ENCODE results near the gene SGCA.

The SGCA gene

GRCh38 chr17:50167371-50167770 is 1.6 kb downstream of the SGCA start:
- DNase-seq (ENCODE audit: low read depth, low spot score), result no peak

- DNase-seq (ENCODE audit: low read depth, low spot score), result no peak
These were observed 2.5 kb downstream of the SGCA start for GRCh38 chr17:50168319-50168718.

- no peak for DNase-seq (ENCODE audit: low read depth, low spot score)
These were observed 3.4 kb downstream of the SGCA start for GRCh38 chr17:50169121-50169764.

GRCh38 chr17:50169881-50170459 is 4.2 kb downstream of the SGCA start:
- DNase-seq (ENCODE audit: low read depth, low spot score), result no peak

- no peak for DNase-seq (ENCODE audit: low read depth, low spot score)
These were observed 5.0 kb downstream of the SGCA start for GRCh38 chr17:50170662-50171370.

GRCh38 chr17:50171371-50172071 is 5.7 kb downstream of the SGCA start:
- no peak for DNase-seq (ENCODE audit: low read depth, low spot score)

GRCh38 chr17:50172130-50172529 is 6.3 kb downstream of the SGCA start:
- DNase-seq (ENCODE audit: low read depth, low spot score), result no peak

GRCh38 chr17:50172936-50173334 is 7.1 kb downstream of the SGCA start:
- no peak for DNase-seq (ENCODE audit: low read depth, low spot score)

GRCh38 chr17:50173335-50173941 is 7.6 kb downstream of the SGCA start:
- no peak for DNase-seq (ENCODE audit: low read depth, low spot score)

- DNase-seq (ENCODE audit: low read depth, low spot score), result no peak
These were observed 8.6 kb downstream of the SGCA start for GRCh38 chr17:50174444-50174843.

GRCh38 chr17:50175035-50175807 is 9.4 kb downstream of the SGCA start:
- no peak for DNase-seq (ENCODE audit: low read depth, low spot score)

GRCh38 chr17:50176559-50177357 is 11.0 kb downstream of the SGCA start:
- no peak for DNase-seq (ENCODE audit: low read depth, low spot score)

- DNase-seq (ENCODE audit: low read depth, low spot score), result no peak
These were observed 11.7 kb downstream of the SGCA start for GRCh38 chr17:50177476-50177875.

- DNase-seq (ENCODE audit: low read depth, low spot score), result no peak
These were observed 12.4 kb downstream of the SGCA start for GRCh38 chr17:50177983-50178834.

- no peak for DNase-seq (ENCODE audit: low read depth, low spot score)
These were observed 14.3 kb downstream of the SGCA start for GRCh38 chr17:50180111-50180510.

- no peak for DNase-seq (ENCODE audit: low read depth, low spot score)
These were observed 14.8 kb downstream of the SGCA start for GRCh38 chr17:50180620-50181019.

GRCh38 chr17:50181144-50181543 is 15.3 kb downstream of the SGCA start:
- DNase-seq (ENCODE audit: low read depth, low spot score), result no peak

- no peak for DNase-seq (ENCODE audit: low read depth, low spot score)
These were observed 16.1 kb downstream of the SGCA start for GRCh38 chr17:50181591-50182560.
